Gastrocnemius medialis (tissue), 4 donors: ENCODE measurements around the gene SERPINA3. TPM values are rescaled to one million over a fixed set of nuclear protein-coding genes. Genes with fewer than 3 reads are reported as not detected.

Source experiments
- ATAC-seq, 2 donors: fragments of 150-250 bp; one replicate each; pipeline ENCODE4 v1.9.1; 2016
- DNase-seq, 2 donors: peaks; one replicate each; pipeline ENCODE4 v3.0.0-alpha.2; 2019
- H3K27ac ChIP-seq, 4 donors: fragments of 200-600 bp; sonication (generic); 1 replicate in 1 of 4; 2 replicates in 3 of 4; pipeline ENCODE4 v1.5.1; 2016 to 2018; ENCODE audit warnings: mild to moderate bottlenecking in 2 of 4, moderate library complexity in 1 of 4
- H3K27me3 ChIP-seq, 3 donors: fragments of 200-600 bp; sonication (generic) in 2 of 3; 1 replicate in 1 of 3; 2 replicates in 2 of 3; pipeline versions ENCODE4 v1.5.1 to v1.6.0; 2016 to 2019; ENCODE audit warnings: mild to moderate bottlenecking in 1 of 3, moderate library complexity in 1 of 3
- H3K36me3 ChIP-seq, 2 donors: fragments of 200-600 bp; sonication (generic) in 1 of 2; one replicate each; pipeline ENCODE4 v1.5.1; 2017 to 2018
- H3K4me1 ChIP-seq, 2 donors: fragments of 200-600 bp; sonication (generic) in 1 of 2; one replicate each; pipeline ENCODE4 v1.5.1; 2016 to 2017; ENCODE audit warnings: mild to moderate bottlenecking in 2 of 2
- H3K4me3 ChIP-seq, 4 donors: fragments of 200-600 bp; sonication (generic) in 3 of 4; 1 replicate in 1 of 4; 2 replicates in 3 of 4; pipeline ENCODE4 v1.5.1; 2016 to 2019; ENCODE audit warnings: mild to moderate bottlenecking in 2 of 4
- H3K9me3 ChIP-seq, 3 donors: fragments of 200-600 bp; sonication (generic) in 2 of 3; 1 replicate in 1 of 3; 2 replicates in 2 of 3; pipeline ENCODE4 v1.5.1; 2016 to 2019
- POLR2A ChIP-seq, 2 donors: fragments of 450-650 bp; IDR thresholded peaks; one replicate each; pipeline ENCODE4 v1.6.1; 2017; ENCODE audit warnings: antibody characterized with exemption in 2 of 2, mild to moderate bottlenecking in 2 of 2, moderate library complexity in 2 of 2
- in situ Hi-C, 4 donors: fragments of 200-750 bp; cut with MboI; loops; one replicate each; pipeline versions ENCODE4 v1.15.0 to v1.8.0; 2017; ENCODE audit warnings: low sequenced_read_pairs in 4 of 4
- intact Hi-C: fragments of 100-400 bp; cut with DNase I; formaldehyde crosslinking; loops from one replicate; pipeline ENCODE4 v1.15.1; 2023; ENCODE audit warnings: low total_unique reads
- total RNA-seq, 4 donors: library from RNA; depleted of rRNA; stranded (reverse); fragments of >200 nt; gene quantifications; one replicate each; pipeline versions ENCODE4 v1.1.0 to v1.2.3, GENCODE V29; 2016
- TF ChIP-seq, protein P1 (sequence below), 5 experiments: fragments of 450-650 bp in 3 of 5; fragments of 200-600 bp in 2 of 5; sonication (generic) in 2 of 5; IDR thresholded peaks in 4 of 5; conservative IDR thresholded peaks in 1 of 5; 1 replicate in 4 of 5; 2 replicates in 1 of 5; pipeline ENCODE4 v1.5.1; 2016 to 2019; ENCODE audit warnings: antibody characterized with exemption in 5 of 5, mild to moderate bottlenecking in 3 of 5, moderate library complexity in 3 of 5

Gene SERPINA3
- total RNA-seq, 4 donors from 2014 or later: 18.3 to 80.9 (median 66.3) TPM

GRCh38 chr14:94598816-94599655, 13.2 kb upstream of the SERPINA3 start:
- Histone ChIP-seq H3K36me3 (no peaks in the 10 kb centered on the region), H3K4me1 (peaks cover 11 to 67% of the 10 kb centered on the region in 2 donors), H3K9me3 (no peaks in the 10 kb centered on the region), H3K27ac (peak overlapping the region; percentile 52 to 95 (median 84)), H3K27me3 (no peaks in the 10 kb centered on the region), H3K4me3 (peak overlapping the region in 1 of 4 donors; percentile 24)
- peak; percentile 85 to 90 for DNase-seq
- TF ChIP-seq POLR2A (IDR thresholded peaks at IDR 0.05): no peak
- TF ChIP-seq, protein P1, sequence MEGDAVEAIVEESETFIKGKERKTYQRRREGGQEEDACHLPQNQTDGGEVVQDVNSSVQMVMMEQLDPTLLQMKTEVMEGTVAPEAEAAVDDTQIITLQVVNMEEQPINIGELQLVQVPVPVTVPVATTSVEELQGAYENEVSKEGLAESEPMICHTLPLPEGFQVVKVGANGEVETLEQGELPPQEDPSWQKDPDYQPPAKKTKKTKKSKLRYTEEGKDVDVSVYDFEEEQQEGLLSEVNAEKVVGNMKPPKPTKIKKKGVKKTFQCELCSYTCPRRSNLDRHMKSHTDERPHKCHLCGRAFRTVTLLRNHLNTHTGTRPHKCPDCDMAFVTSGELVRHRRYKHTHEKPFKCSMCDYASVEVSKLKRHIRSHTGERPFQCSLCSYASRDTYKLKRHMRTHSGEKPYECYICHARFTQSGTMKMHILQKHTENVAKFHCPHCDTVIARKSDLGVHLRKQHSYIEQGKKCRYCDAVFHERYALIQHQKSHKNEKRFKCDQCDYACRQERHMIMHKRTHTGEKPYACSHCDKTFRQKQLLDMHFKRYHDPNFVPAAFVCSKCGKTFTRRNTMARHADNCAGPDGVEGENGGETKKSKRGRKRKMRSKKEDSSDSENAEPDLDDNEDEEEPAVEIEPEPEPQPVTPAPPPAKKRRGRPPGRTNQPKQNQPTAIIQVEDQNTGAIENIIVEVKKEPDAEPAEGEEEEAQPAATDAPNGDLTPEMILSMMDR (IDR thresholded peaks at IDR 0.05 in 4 of 5, conservative IDR thresholded peaks at IDR 0.05 in 1 of 5): peak in 1 of 5 experiments; percentile 25
- ATAC-seq: peak; percentile 83 to 84
- intact Hi-C loops (no loop called here), in situ Hi-C loops (no loop called here)

GRCh38 chr14:94599656-94600004, 12.6 kb upstream of the SERPINA3 start:
- H3K9me3 ChIP-seq: no peaks in the 10 kb centered on the region
- peak overlapping the region; percentile 52 to 95 (median 84) for H3K27ac ChIP-seq
- peak in 1 of 2 donors; percentile 31 for DNase-seq
- no peaks in the 10 kb centered on the region for H3K27me3 ChIP-seq
- peak in 1 of 2 donors; percentile 11 for ATAC-seq
- peaks cover 11 to 67% of the 10 kb centered on the region in 2 donors for H3K4me1 ChIP-seq
- in situ Hi-C loops: no loop called here
- no peak for TF ChIP-seq POLR2A (IDR thresholded peaks at IDR 0.05)
- TF ChIP-seq, protein P1 (IDR thresholded peaks at IDR 0.05 in 4 of 5, conservative IDR thresholded peaks at IDR 0.05 in 1 of 5): peak in 1 of 5 experiments; percentile 3
- peak overlapping the region in 1 of 4 donors; percentile 24 for H3K4me3 ChIP-seq
- H3K36me3 ChIP-seq: no peaks in the 10 kb centered on the region
- intact Hi-C loops: no loop called here

- H3K27me3 ChIP-seq: no peaks in the 10 kb centered on the region
- peak overlapping the region; percentile 52 to 95 (median 84) for H3K27ac ChIP-seq
- TF ChIP-seq, protein P1 (IDR thresholded peaks at IDR 0.05 in 4 of 5, conservative IDR thresholded peaks at IDR 0.05 in 1 of 5): no peak
- no peak for TF ChIP-seq POLR2A (IDR thresholded peaks at IDR 0.05)
- peaks cover 11 to 68% of the 10 kb centered on the region in 2 donors for H3K4me1 ChIP-seq
- DNase-seq (no peak), ATAC-seq (no peak)
- intact Hi-C loops (no loop called here), in situ Hi-C loops (no loop called here)
- H3K36me3 ChIP-seq: no peaks in the 10 kb centered on the region
- no peak overlapping the region for H3K4me3 ChIP-seq
- no peaks in the 10 kb centered on the region for H3K9me3 ChIP-seq
These were observed 12.0 kb upstream of the SERPINA3 start for GRCh38 chr14:94600148-94600545.

GRCh38 chr14:94601884-94602391, 10.3 kb upstream of the SERPINA3 start:
- Histone ChIP-seq H3K27ac (peak overlapping the region; percentile 60 to 95 (median 84)), H3K4me3 (no peak overlapping the region), H3K36me3 (no peaks in the 10 kb centered on the region), H3K4me1 (peaks cover 11 to 74% of the 10 kb centered on the region in 2 donors), H3K27me3 (no peaks in the 10 kb centered on the region), H3K9me3 (no peaks in the 10 kb centered on the region)
- in situ Hi-C loops: no loop called here
- ATAC-seq (peak; percentile 73 to 84), DNase-seq (peak; percentile 89 to 91)
- TF ChIP-seq POLR2A (IDR thresholded peaks at IDR 0.05): no peak
- TF ChIP-seq, protein P1 (IDR thresholded peaks at IDR 0.05 in 4 of 5, conservative IDR thresholded peaks at IDR 0.05 in 1 of 5): no peak
- intact Hi-C loops: no loop called here
